T-helper 17 cell (primary cell): Measurements from ENCODE around the gene ATP6V1B1. TPM values are rescaled to one million over a fixed set of nuclear protein-coding genes. Genes with fewer than 3 reads are reported as not detected.

ENCODE experiments used
- ATAC-seq: fragments of 150-1000 bp; cut with Tn5 transposase; 2 replicates; pipeline ENCODE4 v1.10.0; 2021; ENCODE audit warnings: mild to moderate bottlenecking, moderate library complexity
- DNase-seq, 3 donors: peaks; one replicate each; pipeline versions ENCODE4 v3.0.0 to v3.0.0-alpha.2; 2020 to 2021
- H3K9me3 ChIP-seq: one replicate; pipeline ENCODE4 v1.7.0; 2013; ENCODE audit warnings: low read length, mild to moderate bottlenecking; ENCODE audit not compliant: control insufficient read depth, poor library complexity, severe bottlenecking
- H3K27ac Mint-ChIP-seq: one replicate; pipeline ENCODE4 v1.8.0; 2022; ENCODE audit warnings: mild to moderate bottlenecking, moderate library complexity, mixed read lengths
- H3K27me3 Mint-ChIP-seq: one replicate; pipeline ENCODE4 v1.8.0; 2022; ENCODE audit warnings: mixed read lengths
- H3K36me3 Mint-ChIP-seq: one replicate; pipeline ENCODE4 v1.8.0; 2022; ENCODE audit warnings: low read depth, mixed read lengths
- H3K4me1 Mint-ChIP-seq: one replicate; pipeline ENCODE4 v1.8.0; 2022; ENCODE audit warnings: mild to moderate bottlenecking, mixed read lengths
- H3K4me3 Mint-ChIP-seq: one replicate; pipeline ENCODE4 v1.8.0; 2022; ENCODE audit warnings: mild to moderate bottlenecking, moderate library complexity, mixed read lengths
- total RNA-seq, 4 donors: library from RNA in 2 of 4; stranded (reverse) in 2 of 4; gene quantifications; one replicate each; pipeline ENCODE4 v1.2.3 and lab custom pipeline; 2022 to 2026

The ATP6V1B1 gene
- total RNA-seq (not detected), total RNA-seq (lab: John Stamatoyannopoulos, UW) (0 reads per million in 2 donors)

DNA sequence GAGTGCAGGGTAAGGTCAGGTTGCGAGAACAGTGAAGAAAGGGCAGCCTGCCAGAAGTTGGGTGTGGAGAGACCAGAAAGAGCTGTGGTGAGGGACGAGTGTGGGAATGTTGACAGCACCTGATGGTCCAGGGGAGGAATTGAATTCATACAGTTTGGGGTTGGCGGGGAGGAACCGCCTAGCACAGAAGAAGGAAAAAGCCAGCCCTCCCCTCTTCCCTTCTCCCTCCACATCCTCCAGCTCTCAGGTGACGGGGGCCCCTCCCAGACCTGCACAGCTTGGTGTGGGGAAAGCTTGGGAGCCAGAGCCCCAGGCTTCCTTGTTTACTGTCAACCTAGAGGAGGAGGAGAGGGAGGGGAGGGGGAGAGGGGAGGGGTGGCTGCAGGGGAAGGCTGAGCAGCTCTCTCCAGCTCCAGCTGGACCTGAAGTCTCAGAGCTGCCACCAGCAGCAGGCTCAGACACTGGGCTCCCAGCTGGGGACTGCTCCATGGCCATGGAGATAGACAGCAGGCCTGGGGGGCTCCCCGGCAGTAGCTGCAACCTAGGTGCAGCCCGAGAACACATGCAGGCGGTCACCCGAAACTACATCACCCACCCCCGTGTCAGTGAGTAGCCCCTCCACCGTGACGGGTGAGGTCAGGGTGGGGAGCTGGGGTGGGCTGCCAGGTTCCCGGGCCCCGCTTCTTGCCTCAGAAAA is at the start of gene ATP6V1B1:
Gene ATP6V1B1, plus strand, starts transcription at position 433 of the 697 bp plus-strand sequence. Its CDS starts 55 bp downstream, at position 488.
- ATAC-seq (no peak), DNase-seq (no peak)
- Mint-ChIP-seq H3K4me3 (no peak within 1 kb of the TSS), H3K4me1 (peaks cover 6% of the 10 kb centered on the region), H3K27me3 (peaks cover 44% of the 10 kb centered on the region), H3K27ac (no peak within 1 kb of the TSS), H3K36me3 (peaks cover 6% of the 10 kb centered on the region)
- no peaks in the 10 kb centered on the region for H3K9me3 ChIP-seq

DNA sequence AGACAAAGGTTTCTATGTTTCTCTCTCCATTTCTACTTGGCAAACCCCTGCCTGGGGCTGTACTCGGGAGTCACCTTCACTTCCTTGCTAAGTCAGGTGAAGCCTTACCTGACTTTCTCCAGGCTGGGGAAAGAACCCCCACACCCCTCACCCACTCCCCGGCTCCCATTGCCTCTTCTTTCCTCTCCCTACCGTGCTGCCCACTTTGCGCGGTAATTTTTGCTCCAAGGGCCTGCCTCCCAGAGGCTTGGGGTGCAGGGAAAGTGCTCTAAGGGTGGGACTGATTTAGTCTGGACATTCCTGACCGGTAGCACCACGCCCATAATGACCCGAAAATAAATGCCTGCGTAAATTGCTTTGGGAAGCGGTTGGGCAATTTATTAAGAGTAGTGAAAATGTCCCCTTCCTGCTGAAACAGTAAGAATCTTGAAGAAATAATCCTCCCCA is 49.1 kb upstream of the ATP6V1B1 start:
- peaks cover 80% of the 10 kb centered on the region for H3K27me3 Mint-ChIP-seq
- ATAC-seq (no peak), DNase-seq (no peak)
- H3K9me3 ChIP-seq = no peaks in the 10 kb centered on the region
- H3K4me1 Mint-ChIP-seq = peaks cover 23% of the 10 kb centered on the region
- H3K4me3 Mint-ChIP-seq = peak overlapping the region; percentile 77
- H3K36me3 Mint-ChIP-seq = peaks cover 11% of the 10 kb centered on the region
- peak overlapping the region; percentile 37 for H3K27ac Mint-ChIP-seq

DNA sequence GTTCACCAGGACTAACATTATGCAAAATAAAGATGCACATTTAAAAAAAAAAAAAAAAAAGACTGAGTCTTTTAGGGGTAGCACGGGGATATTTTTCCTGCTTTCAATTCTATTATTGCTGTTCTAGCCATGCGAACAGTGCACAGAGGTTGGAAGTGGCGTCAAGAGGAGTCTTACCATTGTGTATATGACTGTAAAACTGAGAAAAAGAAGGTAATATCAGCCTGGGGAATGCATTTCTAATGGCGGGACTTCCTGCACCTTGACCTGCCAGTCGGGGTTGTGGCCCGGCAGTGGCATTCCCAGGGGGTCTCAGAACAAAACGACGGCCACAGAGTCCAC is 48.5 kb upstream of the ATP6V1B1 start:
- no peak for DNase-seq
- H3K9me3 ChIP-seq = no peaks in the 10 kb centered on the region
- H3K27ac Mint-ChIP-seq = peak overlapping the region; percentile 37
- peak overlapping the region; percentile 77 for H3K4me3 Mint-ChIP-seq
- H3K4me1 Mint-ChIP-seq = peaks cover 23% of the 10 kb centered on the region
- no peak for ATAC-seq
- peaks cover 11% of the 10 kb centered on the region for H3K36me3 Mint-ChIP-seq
- H3K27me3 Mint-ChIP-seq = peaks cover 80% of the 10 kb centered on the region

DNA sequence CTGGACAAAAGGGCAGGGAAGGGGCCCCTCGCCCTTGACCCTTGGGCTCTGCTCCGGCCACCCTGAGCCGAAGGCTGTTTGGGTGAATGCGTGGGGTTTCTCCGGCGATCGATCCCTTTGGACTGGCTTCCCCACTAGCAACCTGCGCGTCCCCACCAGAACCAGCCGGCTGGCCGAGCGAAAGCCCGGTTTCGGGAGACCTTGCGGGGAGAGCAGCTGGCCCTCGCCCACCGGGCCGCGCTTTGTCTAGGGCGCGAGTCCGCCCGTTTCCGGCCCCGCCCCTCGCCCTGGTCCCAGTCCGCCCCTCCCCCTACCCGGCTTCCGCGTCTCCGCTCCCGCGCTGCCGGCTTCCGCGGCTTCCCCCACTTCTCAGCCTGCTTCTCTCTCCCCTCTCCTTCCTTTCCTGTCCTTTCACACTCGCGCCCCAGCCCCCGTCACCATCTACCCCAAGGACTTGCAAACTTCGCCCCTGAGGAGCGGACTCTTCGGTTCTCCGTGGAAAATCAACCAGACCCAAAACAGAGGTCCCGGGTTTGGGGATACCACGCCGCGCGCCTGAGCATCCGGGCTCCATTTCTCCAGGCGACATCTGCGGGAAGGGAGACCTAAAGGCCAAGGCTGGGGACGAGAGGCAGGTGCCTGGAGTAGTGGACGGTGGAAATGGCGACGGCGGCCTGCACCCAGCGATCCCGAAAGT is 48.0 kb upstream of the ATP6V1B1 start:
- Mint-ChIP-seq H3K36me3 (peaks cover 11% of the 10 kb centered on the region), H3K27ac (no peak overlapping the region), H3K27me3 (peaks cover 80% of the 10 kb centered on the region), H3K4me3 (peak overlapping the region; percentile 77), H3K4me1 (peaks cover 24% of the 10 kb centered on the region)
- ATAC-seq = no peak
- H3K9me3 ChIP-seq = no peaks in the 10 kb centered on the region
- no peak for DNase-seq

DNA sequence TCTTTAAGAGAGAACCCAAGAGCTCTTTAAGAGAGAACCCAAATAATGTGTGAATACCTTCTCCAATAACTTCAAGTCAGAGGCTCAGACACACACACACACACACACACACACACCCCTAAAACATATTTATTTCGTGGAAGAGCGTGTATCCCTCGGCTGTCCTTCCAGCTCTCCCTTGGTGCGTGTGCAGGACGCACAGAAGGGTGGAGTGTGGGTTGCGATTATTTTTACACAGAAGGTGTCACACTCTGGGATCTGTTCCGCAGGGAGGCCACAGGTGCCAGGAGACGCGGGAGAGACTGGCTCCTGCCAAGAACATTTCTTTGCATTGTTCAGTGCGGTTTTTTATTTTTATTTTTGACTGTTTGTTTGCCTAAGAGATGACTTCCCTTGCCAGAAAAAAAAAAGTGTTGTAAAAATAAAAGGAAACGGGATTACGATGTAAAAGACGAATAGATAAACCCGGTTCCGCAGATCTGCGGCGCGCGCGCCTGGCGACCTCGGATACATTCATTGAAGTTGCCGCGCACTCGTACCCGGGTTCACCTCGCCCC is 47.3 kb upstream of the ATP6V1B1 start:
- DNase-seq (no peak), ATAC-seq (no peak)
- H3K36me3 Mint-ChIP-seq = peaks cover 12% of the 10 kb centered on the region
- peaks cover 26% of the 10 kb centered on the region for H3K4me1 Mint-ChIP-seq
- peaks cover 82% of the 10 kb centered on the region for H3K27me3 Mint-ChIP-seq
- H3K27ac Mint-ChIP-seq = no peak overlapping the region
- no peaks in the 10 kb centered on the region for H3K9me3 ChIP-seq
- peak overlapping the region; percentile 77 for H3K4me3 Mint-ChIP-seq

DNA sequence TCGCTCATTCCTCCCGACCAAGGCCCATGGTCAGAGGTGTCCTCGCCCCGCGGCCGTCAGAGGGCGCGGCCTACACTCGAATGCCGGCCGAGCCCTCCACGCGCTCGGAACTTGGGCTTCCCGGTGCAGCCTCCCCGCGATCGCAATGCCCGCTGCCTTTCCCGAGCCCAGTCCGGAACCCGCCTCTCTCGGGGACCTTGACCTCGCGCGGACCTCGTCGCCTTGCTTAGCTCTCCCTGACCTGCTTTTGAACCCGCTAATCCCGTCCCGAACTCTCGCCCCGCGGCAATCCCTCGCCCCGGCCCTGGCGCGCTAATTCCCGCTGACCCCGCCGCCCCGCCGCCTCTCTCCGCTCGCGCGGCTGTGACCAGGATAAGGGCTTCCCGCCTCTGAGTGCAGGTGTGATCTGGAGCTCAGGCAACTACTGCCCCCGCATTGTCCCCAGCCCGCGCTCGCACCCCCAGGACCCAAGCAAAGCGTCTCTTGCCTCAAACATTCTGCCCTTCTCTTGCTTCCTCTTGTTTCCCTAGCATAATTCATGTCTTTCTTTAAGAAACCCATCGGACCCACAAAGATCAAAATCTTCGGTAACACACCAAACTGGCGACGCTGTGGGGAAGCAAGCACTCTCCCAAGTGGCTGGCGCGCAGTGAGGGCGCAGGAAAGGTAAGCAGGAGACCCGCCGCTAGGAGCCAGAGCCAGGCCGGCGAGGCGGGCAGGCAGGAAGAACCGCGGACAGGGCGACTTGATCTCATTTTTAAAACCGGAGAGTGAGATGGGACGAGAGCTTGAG is 46.6 kb upstream of the ATP6V1B1 start:
- peaks cover 15% of the 10 kb centered on the region for H3K36me3 Mint-ChIP-seq
- no peak overlapping the region for H3K27ac Mint-ChIP-seq
- H3K4me1 Mint-ChIP-seq = peaks cover 26% of the 10 kb centered on the region
- ATAC-seq (no peak), DNase-seq (no peak)
- peak overlapping the region; percentile 77 for H3K4me3 Mint-ChIP-seq
- peaks cover 82% of the 10 kb centered on the region for H3K27me3 Mint-ChIP-seq
- no peaks in the 10 kb centered on the region for H3K9me3 ChIP-seq

DNA sequence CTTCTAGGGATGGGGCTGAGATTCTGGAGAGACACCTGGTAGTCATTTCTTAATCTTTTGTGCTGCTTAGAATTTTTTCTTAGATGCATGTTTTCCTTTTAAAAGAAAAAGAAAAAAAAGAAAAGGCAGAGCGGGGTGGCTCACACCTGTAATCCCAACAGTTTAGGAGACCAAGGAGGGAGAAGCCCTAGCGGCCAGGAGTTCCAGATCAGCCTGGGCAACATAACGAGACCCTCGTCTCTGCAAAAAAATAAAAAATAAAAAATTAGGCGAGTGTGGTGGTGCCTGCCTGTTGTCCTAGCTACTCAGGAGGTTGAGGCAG is 46.0 kb upstream of the ATP6V1B1 start:
- H3K27ac Mint-ChIP-seq = no peak overlapping the region

DNA sequence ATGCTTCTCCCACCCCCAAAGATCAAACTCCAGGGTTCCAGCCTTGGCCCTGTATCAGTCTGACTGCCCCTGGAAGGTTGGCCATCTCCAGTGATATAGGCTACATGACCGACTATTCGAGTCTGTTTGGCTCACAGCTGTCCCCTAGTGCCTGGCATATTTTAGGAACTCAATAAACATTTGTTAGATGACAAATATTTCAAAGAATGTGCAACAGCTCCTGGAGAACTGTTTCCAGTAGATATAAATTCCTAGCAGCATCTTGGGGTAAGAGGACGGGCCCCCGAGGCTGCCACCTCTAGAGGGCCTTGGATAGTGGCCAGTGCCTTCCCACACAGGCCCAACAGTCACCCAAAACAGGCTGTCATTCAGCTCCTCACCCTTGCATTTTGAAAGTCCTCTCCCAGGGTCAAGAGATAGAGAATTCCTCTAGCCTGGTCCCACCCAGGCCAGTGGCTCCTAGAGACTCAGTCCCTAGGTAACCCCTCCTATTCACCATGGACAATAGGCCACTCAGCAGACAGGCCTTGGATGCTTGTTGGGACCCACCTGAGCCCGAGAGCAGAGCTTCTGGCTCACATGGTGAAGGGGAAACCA is 45.1 kb upstream of the ATP6V1B1 start:
- H3K36me3 Mint-ChIP-seq = peaks cover 14% of the 10 kb centered on the region
- peaks cover 91% of the 10 kb centered on the region for H3K27me3 Mint-ChIP-seq
- DNase-seq (no peak), ATAC-seq (no peak)
- H3K4me3 Mint-ChIP-seq = no peak overlapping the region
- no peak overlapping the region for H3K27ac Mint-ChIP-seq
- peaks cover 26% of the 10 kb centered on the region for H3K4me1 Mint-ChIP-seq
- no peaks in the 10 kb centered on the region for H3K9me3 ChIP-seq

More for the DNA sequence above, 46.0 kb upstream of the ATP6V1B1 start:
- Mint-ChIP-seq H3K27me3 (peaks cover 83% of the 10 kb centered on the region), H3K36me3 (peaks cover 14% of the 10 kb centered on the region), H3K4me3 (no peak overlapping the region), H3K4me1 (peaks cover 26% of the 10 kb centered on the region)
- DNase-seq = no peak
- H3K9me3 ChIP-seq = no peaks in the 10 kb centered on the region
- no peak for ATAC-seq

DNA sequence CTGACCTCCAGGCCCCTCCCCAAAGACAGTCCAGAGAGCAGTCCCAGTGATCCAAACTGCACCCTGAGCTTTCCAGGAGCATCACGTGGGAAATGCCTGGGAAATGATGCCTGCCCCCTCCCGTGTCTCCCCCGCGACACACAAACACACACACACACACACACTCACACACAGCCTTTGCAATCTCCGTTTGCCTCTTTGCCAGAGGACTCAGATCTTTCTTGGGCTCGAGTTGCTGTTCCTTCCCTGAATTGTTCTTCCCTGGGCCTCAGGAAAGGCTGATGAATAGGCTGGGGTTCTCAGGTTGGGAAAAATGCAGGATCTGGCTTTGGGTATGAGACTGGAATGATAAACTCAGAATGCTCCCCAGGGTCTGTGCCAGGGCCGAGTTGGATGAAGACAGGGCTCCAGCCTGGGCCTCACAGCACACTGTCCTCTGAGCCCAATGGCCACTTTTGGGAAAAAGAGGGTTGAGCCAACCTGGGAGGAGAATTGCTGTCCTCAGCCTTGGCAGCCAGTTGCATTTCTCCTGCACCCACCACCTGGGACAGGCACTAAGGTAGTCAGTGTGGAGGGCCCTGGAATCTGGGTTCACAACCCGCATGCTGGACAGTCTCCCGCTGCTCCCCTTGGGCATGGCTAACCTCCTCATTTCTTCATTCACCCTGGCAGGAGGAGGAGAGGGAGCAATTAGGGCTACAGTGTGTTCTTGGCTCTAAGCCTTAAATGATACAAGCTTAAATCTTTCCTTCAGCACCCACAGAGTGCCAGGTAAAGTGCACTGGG is 43.9 kb upstream of the ATP6V1B1 start:
- Mint-ChIP-seq H3K36me3 (peaks cover 16% of the 10 kb centered on the region), H3K27ac (no peak overlapping the region), H3K27me3 (peaks cover 97% of the 10 kb centered on the region), H3K4me1 (peaks cover 26% of the 10 kb centered on the region), H3K4me3 (no peak overlapping the region)
- DNase-seq = no peak
- ATAC-seq = no peak
- no peaks in the 10 kb centered on the region for H3K9me3 ChIP-seq

DNA sequence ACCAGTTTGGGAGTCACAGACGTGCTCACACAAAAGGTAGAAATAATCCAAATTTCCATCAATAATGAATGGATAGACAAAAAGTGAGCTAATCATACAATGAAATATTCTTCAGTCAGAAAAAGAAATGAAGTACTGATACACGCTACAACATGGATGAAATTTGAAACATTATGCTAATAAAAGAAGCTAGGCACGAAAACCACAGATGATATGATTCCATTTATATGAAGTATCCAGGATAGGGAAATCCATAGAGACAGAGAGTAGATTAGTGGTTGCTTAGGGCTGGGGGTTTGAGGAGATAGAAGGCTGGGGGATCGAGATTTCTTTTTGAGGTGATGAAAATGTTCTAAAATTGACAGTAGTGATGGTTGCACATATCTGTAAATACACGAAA is 43.0 kb upstream of the ATP6V1B1 start:
- peaks cover 27% of the 10 kb centered on the region for H3K4me1 Mint-ChIP-seq
- H3K4me3 Mint-ChIP-seq = no peak overlapping the region
- no peak for ATAC-seq

DNA sequence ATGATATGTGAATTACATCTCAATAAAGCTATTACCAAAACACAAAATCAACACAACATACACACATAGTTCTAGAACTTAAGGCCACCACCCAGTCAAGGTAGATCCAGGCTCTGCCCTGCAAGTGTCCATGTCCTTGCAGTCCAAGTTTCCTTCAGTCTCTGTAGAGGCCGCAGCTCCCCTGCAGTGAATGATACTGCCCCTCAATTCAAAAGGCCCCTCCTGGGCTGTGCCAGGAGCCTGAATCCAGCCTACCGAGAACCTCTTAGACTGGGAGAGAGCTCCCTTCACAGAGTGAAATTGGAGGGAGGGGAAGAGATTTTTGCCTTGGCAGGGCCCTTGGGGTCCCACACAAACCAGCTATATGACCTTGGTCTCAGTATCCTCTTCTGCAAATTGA is 42.5 kb upstream of the ATP6V1B1 start:
- DNase-seq = no peak
- peaks cover 25% of the 10 kb centered on the region for H3K4me1 Mint-ChIP-seq
- H3K36me3 Mint-ChIP-seq = peaks cover 17% of the 10 kb centered on the region
- no peak overlapping the region for H3K4me3 Mint-ChIP-seq
- no peak for ATAC-seq
- H3K27me3 Mint-ChIP-seq = peaks cover 97% of the 10 kb centered on the region
- no peaks in the 10 kb centered on the region for H3K9me3 ChIP-seq
- H3K27ac Mint-ChIP-seq = peak overlapping the region; percentile 41

More for the DNA sequence above, 43.0 kb upstream of the ATP6V1B1 start:
- no peaks in the 10 kb centered on the region for H3K9me3 ChIP-seq
- DNase-seq = no peak
- H3K27me3 Mint-ChIP-seq = peaks cover 97% of the 10 kb centered on the region
- H3K27ac Mint-ChIP-seq = no peak overlapping the region
- H3K36me3 Mint-ChIP-seq = peaks cover 17% of the 10 kb centered on the region

DNA sequence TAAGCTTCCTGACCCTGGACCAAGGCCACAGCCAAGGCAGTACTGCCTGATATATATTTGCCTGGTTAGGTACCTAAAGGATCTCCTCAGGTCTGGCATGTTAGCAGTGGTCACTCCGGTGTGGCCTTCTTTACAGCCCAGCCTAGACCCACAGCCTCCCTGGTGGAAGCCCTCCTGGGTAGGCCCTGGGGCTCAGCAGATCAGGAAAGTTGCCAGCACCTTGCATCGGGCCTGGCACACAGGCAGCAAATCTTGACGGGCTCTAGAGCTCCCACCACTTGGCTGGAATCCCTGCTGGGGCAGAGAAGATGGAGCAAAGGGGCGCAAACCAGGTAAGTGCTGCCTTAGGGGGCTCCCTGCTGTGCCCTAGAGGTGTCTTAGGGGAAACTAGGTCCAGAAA is 40.9 kb upstream of the ATP6V1B1 start:
- H3K36me3 Mint-ChIP-seq = peaks cover 16% of the 10 kb centered on the region

More for the DNA sequence above, 40.9 kb upstream of the ATP6V1B1 start:
- DNase-seq = no peak
- peaks cover 18% of the 10 kb centered on the region for H3K4me1 Mint-ChIP-seq
- no peak overlapping the region for H3K27ac Mint-ChIP-seq
- no peak overlapping the region for H3K4me3 Mint-ChIP-seq
- peaks cover 97% of the 10 kb centered on the region for H3K27me3 Mint-ChIP-seq
- ATAC-seq = no peak
- H3K9me3 ChIP-seq = no peaks in the 10 kb centered on the region
